Left hindlimb (tissue), 1 donor: ENCODE data around the gene CTSC.

ENCODE experiments used
- DNase-seq: peaks from one replicate; pipeline ENCODE4 v3.0.0-alpha.2; 2018

The CTSC gene

DNA sequence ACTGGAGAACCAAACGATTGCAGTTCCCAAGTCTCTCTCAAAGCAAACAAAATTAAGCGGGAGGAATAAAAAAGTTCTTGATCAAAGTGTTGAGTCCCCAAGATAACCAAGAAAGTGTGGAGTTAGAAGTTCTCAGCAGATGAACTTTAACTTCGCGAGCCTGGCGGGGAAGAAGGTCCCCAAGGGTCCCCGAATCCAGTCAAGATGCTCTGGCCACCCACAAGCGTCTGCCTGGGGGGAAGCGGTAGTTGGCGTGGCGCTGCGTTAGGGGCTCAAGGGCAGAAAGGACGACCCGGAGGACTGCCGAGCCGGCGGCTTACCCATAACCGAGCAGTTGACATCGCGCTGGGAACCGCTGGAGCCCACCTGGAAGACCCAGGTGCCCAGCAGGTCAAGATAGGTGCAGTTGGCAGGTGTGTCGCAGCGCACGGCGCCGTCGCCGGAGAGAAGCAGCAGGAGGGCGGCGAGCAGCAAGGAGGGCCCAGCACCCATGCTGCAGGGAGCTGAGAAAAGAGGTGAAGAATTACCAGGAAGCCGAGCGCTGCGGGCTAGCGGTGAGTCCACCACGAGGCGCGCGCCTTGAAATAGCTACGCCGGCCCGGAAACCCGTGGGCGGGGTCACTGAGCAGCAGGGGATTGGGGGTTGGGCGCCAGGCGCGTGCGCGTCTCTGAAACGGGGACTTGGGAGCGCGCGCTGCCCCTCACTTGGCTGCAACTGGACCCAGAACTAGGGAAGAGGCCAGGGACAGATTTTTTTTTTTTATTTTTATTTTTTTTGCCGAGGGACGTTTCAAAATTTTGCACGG, at the start of gene CTSC:
CTSC (minus strand) TSS at position 556 of the 806 bp plus-strand sequence; CDS start at position 492, 64 bp downstream.
- peak; percentile 91 for DNase-seq

DNA sequence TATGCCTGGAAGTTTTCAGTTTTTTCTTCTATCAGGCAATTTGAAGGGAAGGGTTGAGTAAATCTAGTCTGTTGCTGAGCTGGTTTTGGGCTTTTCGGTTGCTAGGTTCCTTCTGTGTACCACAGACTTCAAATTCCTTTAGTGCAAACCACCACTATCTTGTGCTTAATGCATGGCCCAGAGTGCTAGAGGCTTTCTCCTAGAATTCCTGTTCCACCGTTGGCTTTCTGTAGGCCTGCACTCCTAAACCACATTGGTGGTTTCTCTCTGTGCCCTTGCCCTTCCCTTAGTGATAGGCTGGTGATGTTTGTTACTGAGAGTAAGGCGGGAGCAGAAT, 47.1 kb upstream of the CTSC start:
- DNase-seq = no peak

DNA sequence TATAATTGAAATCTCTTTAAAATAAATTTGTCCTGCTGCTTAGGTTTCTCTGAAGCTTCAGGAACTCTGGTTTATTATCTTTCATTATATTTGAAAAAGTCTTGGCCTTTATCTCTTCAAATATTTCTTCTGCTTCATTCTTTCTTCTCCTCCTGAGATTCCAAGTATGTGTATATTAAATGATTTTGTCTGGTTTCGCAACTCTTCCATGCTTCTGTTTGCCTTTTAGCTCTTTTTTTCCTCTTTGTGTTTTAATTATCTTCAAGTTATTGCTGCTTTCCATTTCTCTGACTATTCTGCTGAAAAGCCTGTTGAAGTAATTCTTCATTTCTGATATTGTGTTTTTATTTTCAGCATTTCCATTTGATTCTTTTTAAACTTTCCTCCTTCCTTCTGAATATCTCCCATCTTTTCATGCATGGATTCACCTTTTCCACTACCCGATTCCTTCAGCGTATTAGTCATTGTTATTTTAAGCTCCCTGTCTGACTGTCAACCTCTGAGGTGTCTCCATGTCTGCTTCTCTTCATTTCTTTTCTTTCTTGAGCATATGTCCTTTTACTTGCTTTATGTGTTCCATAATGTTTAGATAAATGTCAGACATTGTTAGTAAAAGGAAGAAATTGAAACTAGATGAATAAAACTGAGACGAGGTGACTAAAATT, 46.6 kb upstream of the CTSC start:
- no peak for DNase-seq

DNA sequence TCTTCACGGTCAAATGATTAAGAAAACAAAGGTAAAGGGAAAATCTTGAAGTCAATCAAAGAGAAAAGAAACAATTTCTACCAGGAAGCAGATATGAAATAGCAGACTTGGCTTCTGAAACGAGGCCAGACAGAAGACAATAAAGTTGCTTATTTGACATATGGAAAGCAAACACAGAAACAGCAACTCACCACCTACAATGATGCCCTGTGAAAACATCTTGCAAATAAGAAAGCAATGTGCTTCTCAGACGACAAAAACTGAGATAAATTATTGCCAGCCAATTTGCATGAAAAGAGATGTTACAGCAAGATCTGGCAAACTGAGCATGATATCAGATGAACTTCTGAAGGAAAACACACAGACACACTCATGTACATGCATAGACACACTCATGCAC, 45.9 kb upstream of the CTSC start:
- no peak for DNase-seq

DNA sequence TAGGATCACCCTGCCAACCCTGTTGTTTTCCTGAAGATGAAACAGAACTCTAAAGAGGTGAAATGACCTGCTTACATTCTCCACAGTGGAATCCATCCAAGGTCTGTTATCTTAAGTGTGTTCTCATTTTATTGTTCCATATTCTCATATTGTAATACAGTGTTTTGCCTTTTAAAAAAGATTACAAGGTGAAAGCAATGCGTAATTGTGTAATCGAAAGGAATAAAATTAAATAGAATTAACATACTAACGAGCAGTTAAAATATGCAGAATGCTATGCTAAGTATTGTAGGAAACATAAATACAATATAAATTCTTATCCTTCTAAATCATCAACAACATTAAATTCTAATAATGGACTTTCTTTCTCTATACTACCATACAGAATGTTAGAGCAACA, 41.6 kb upstream of the CTSC start:
- no peak for DNase-seq

DNA sequence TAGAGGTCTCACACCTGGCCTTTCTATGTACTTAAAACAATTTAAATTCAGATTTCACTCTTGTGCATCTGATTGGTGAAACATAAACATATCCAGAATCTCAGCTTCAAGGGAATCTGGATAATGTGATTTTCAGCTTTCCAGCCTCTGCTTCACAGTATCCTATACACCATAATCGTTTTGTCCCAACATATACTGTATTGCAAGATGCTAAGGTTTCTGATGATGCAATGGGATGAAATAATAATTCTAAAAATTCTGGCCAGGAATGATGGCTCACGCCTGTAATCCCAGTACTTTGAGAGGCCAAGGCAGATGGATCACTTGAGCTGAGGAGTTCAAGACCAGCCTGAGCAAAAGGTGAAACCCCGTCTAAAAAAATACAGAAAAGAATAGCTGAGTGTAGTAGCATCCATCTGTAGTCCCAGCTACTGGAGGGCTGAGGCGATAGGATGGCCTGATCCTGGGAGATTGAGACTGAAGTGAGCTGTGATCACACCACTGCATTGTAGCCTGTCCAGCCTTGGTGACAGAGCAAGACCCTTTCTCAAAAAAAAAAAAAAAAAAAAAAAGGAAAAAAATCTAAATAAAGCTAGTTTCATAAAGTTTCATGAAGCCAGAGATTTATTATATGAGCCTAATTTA, 41.0 kb upstream of the CTSC start:
- DNase-seq = no peak

DNA sequence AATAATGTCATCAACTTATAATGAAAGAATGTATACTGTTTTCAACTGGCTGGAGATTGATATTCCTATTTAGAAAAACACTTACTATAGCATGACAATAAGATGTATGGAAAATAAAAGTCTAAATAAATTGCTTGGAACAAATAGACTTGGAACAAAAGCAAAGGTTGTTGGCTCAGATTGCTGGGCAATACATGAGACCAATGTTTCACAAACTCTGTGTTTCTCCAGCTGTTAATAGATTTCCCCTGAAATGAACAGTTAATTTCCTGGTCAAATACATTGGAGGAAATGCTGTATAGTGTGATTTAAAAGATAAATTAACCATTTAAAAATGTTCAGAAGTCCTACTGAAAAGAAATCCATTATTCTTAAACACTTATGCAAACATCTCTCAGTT, 40.1 kb upstream of the CTSC start:
- DNase-seq = no peak

DNA sequence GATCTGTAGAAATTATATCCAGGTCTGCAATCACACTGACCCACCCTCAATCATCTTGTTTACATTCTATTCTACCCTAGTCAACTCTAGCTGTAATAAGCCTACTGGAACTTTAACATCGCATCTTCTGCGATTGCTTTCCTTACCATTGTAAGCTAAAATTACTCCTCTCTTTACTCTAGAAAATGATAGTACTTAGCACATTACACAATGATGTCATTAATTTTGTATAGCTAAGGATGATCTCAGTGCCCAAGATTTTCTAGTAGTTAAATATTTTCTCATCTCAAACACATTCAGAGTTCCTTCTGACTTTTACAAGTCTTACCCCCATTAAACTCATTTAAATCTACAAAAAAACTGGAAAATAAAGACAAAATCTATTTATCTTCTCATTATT, 39.6 kb upstream of the CTSC start:
- DNase-seq = no peak

DNA sequence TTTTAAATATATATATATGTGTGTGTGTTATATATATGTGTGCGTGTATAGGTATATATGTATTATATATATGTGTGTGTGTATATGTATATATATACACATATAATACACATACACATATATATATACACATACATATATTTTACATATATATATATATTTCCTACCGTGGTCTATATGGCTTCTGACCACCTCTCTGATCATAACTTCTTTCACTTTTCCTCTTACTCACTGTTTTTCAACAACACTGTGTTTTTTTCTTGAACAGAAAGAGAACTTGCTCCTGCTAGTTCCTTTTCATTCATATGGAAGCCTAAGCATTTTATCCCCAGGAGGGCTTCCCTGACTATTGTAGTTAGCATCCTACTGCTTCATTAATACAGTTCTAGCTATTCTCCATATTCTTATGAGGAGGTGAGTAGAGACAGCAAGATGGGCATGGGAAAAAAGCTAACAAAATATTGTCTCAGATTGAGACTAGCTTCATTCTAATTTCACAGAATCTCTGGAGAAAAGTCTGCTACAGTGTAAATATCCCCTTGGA, 38.5 kb upstream of the CTSC start:
- DNase-seq = no peak

DNA sequence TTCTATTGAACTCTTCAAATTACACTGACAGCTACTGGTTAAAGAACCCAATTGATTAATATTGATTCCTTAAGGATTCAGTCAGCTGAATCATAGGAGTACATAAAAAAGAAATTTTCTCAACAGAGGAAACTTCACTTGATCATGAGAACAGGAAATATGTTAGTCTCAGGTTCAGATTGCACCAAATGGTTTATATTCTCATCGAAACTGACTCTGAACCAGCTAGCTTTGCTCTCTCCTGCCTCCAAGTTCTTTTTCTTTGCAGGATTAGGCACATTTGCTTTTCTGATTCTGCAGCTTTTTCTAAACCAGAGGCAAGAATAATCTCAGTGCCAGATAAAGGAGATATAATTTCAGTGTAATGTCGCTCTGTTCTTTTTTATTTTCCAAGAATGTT, 33.2 kb upstream of the CTSC start:
- no peak for DNase-seq

DNA sequence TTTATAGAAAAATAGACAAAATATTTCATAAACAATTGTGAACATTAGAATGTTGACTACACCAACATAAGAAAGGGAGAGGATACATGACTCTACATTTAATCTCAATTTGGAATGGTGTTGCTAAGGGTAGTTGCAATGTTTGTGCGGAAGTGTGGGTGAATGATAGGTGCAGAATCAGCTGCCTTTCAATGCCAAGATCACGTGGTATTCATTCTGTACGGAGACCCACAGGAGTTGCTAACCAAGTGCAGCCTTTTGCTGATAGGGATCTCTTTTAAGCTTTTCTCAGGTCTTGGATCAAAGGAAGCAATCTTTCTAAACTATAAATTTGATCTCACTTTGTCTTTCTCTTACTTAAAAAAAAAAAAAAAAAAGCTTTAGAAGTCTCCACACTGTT, 29.8 kb upstream of the CTSC start:
- no peak for DNase-seq

DNA sequence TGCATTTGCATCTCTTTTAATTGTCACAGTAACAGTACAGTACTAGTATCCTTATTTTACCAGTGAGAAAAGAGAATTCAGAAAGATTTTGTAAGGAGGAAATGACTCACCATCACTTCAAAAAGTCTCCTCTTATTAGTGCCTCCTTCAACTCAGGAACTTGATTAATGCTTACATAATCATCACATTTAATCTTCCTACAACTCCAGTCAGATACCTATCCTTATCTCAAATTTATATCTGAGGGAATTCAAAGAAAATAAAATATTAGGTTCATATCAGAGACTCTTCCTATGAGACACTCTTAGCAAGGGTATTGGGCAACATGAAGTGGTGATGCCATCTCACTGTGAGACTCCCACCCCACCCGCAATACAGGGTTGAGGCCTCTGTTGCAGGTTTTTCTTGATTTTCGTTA, 26.1 kb upstream of the CTSC start:
- DNase-seq = no peak

DNA sequence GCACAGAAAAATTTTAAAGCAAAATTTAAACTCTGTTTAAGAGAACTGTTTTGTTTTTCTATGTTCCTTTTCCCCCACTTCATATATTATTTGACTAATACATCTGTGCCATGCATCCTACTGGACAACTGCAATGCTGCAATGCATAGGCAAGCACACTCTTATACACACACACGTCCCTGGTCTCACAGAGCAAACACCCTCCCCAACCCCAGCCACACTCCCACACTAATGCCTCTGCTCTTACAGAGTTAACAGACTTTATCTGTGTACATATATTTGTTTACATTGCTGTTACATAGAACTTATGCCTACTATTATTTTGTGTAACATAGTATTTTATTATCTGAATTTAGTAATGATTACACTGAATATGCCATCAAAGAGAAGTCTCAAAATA, 25.5 kb upstream of the CTSC start:
- no peak for DNase-seq

DNA sequence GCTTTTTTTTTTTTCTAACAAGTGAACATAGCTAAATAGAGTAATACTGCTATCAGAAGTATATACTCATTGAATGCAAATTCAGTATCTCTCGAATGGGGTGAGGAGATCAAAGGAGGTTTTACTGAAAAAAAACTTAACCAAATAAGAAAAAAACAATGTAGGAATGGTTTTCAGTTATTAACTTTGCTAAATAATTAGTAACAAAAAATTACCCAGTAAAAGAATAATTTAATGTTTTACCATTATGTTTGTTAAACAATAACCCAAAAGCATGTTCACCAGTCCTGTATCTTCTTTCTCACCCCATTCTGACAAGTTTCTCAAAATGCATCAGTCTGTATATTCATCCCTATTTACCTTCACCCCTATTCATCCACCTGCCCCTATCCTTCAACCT, 22.6 kb upstream of the CTSC start:
- no peak for DNase-seq

DNA sequence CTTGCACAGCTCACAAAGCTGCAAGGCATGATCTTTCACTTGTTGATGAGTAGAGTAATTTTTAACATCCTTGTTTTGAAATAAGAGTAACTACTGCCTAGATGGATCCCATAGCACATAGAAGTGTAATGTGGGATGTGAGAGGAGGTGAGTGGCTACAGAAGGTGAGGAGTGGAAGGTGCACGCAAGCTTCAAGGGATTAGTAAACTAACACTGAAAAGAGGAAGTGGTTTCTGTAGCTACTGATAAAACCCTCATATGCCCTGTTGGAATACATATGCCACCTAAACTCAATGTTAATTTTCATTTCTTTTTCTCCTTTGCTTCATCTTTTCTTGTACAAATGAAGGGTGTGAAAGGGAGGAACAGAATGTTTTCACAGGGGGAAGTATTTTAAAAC, 22.0 kb upstream of the CTSC start:
- DNase-seq = no peak

DNA sequence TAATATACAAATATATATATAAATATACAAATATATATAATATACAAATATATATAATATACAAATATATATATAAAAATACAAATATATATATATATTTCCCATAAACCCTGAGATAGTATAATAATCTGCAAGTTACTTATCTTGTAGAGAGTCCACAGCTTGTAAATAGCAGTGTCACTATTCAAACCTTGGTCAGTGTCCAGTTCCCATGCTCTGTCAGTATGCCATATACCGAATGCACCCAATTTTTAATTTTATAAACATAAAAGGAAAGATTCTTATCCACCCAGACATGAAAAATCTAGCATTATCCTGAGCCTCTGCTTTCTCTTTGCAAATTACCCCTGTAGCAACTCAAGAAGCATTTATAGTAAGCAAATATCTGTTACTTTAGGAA, 21.6 kb upstream of the CTSC start:
- no peak for DNase-seq

DNA sequence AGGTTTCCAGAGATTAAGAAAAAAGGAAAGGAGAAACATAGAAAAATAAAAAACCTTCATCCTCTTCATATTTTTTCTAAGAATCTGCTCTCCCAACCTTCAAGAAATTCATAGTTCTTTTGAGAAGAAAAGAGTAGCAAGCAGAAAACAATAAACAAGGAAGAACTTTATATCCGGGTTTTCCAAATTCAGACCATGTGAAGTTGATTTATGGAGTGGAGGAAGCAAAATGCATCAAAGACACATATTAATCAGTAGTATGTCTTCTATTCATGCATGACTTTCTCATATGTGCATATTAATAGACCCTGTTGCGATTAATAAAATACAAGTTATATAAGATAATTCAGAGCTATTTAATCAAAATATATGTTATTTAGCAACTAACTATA, 20.5 kb upstream of the CTSC start:
- DNase-seq = no peak

DNA sequence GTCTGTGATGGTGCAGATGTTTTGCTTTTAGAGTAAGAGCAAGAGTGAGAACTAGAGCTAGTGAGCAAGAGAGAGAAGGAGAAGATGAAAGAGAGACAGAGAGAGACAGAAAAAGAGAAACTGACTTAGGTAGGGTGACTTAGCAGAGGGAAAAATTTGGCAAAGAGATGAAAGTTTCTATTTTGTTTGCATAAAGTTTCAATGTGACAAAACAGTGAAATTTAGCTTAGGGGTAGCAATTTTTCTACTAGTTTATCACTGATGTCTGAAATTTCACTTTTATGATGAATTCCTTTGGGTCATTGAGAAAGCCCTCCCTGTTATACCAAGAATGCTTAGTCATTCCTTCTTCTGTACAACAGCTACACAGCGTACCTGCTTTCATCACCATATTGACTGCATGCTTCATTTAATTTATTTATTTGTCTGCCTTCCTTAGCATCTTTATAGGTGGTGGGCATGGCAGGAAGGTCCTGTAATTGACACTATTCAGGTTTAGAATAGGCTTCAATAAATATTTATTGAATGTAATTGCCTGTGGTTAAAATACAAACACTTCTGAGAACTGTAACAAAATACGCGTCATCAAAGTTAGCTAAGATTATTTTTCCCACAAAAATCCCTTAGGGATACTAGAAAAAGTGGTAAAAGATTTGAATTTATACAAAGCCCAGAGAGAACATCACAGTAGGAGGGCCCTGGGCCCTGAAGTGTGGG, 19.9 kb upstream of the CTSC start:
- no peak for DNase-seq

DNA sequence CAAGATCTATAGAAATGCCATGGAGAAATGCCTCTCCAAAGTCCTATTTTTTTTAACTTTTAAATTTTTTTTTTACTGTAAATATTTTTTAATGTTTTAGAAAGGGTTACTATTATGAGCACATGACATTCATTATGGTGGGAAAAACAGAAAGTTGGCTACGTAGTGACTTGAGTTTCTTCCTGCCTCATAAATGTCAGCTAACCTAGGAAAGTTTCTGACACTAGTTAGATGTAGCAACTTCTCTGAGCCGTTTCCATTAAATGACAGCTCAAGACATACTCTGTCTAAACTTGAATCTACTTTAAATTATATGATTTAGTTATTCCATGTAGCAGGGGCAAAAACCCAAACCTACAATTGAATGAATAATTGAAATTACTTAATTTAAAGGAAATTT, 18.4 kb upstream of the CTSC start:
- DNase-seq = no peak

DNA sequence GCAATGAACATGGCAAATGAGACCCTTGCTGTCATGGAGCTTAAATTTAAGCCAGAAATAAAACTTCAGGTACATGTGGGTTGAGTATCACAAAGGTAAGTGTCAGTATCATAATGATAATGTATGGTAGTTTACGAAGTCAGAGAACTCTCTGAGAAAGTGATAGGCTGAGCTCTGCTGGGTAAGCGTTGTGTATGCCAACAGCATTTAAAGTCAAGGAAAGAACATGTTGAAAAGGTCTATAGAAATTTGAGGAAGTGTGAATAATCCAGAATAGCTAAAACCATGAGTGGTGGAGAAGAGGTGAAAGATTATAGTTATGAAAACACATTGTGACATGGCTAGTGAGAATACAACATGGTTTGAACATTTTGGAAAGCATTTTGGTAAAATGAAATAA, 17.4 kb upstream of the CTSC start:
- DNase-seq = no peak

DNA sequence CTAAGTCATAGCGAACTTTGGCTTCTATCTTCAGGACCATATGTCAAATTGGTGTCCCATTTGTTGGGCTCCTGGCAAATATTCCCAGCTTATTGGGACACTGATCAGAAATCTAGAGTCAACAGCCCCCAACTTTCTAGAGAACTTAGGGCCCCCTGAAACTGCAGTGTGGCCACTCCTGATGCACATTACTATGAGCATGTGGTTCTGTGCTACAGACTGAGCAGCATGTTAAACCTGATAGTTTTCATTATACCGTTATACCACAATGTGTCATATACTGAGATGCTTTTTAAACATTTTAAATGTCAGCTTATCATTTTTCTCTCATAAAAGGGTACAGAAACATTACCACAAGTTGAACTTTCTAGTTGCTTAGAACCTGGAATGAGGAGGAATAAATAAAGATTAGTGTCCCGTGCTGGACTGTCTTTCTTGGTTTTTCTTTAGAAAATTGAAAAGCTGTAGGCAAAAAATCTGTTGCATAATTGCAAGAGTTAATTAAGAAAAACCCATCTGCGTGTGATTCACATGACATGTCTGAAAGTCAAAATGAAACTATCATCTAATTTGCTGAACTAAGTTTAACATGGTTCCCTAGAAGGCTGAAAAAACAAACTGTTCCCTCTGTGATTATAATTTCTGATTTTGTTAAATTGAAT, 16.4 kb upstream of the CTSC start:
- no peak for DNase-seq

DNA sequence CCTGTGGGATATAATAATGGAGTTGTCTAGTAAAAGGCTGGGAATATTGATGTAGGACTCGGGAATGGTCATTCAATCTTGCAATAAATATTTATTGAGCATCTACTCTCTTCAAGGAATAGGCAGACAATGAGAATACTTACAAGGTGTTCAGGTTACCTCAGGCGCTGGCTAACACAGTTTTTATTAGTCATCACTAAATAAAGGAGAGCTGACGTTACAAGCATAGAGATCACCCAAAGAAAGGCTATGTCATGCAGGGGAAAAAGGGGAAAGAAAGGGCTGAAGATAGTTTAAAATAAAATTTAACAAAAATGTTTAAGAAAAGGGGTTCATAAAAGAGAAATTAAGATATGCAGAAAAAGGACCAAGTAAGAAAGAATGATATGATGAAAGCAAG, 15.8 kb upstream of the CTSC start:
- DNase-seq = no peak

DNA sequence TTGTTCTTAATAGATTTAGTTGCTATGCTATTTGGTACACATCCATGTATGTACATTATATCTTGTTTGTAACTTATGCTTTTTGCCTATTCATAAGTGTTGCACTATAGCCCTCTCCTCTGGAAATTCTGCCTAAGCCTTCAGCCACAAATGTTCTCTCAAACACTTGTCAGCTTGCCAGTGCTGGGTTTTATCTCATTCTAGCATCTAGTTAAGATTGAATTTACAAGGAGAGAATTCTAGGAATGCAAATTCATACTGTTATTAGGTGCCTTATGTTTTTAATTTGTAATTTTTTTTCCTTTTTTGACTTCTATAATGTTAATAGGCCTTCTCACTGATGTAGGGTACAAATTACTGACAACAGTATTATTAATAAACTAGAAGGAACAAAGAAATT, 14.6 kb upstream of the CTSC start:
- no peak for DNase-seq
